Ectodermal cell (in vitro differentiated cells): Measurements from ENCODE around the gene WDFY2.

Experiments
- H3K27ac ChIP-seq: 2 replicates; pipeline ENCODE4 v1.7.0; 2013; ENCODE audit warnings: mild to moderate bottlenecking, low read depth, low read length; ENCODE audit not compliant: insufficient read depth, poor library complexity, severe bottlenecking
- H3K27me3 ChIP-seq: 2 replicates; pipeline ENCODE4 v1.7.0; 2013; ENCODE audit warnings: mild to moderate bottlenecking, low read length; ENCODE audit not compliant: insufficient read depth, control insufficient read depth, poor library complexity, severe bottlenecking
- H3K36me3 ChIP-seq: one replicate; pipeline ENCODE4 v1.7.0; 2013; ENCODE audit warnings: low read length; ENCODE audit not compliant: control insufficient read depth, insufficient read depth
- H3K4me1 ChIP-seq: one replicate; pipeline ENCODE4 v1.7.0; 2013; ENCODE audit warnings: low read length; ENCODE audit not compliant: control insufficient read depth, insufficient read depth
- H3K4me3 ChIP-seq: 2 replicates; pipeline ENCODE4 v1.7.0; 2013; ENCODE audit warnings: low read depth, low read length, control low read depth; ENCODE audit not compliant: insufficient read depth
- H3K9me3 ChIP-seq: 2 replicates; pipeline ENCODE4 v1.7.0; 2013; ENCODE audit warnings: mild to moderate bottlenecking, low read length, moderate library complexity; ENCODE audit not compliant: control insufficient read depth
- WGBS, 2 experiments: methylation state at CpG; one replicate each; pipeline ENCODE4 v1.1.7; 2013; ENCODE audit warnings: missing lambda C conversion rate in 2 of 2; 5-methylcytosine and 5-hydroxymethylcytosine counted together

The WDFY2 gene

GRCh38 chr13:51549593-51549992, 34.7 kb upstream of the WDFY2 start:
- Histone ChIP-seq H3K4me1 (no peaks in the 10 kb centered on the region), H3K36me3 (no peaks in the 10 kb centered on the region), H3K27me3 (no peaks in the 10 kb centered on the region), H3K4me3 (no peak overlapping the region), H3K9me3 (no peaks in the 10 kb centered on the region), H3K27ac (no peak overlapping the region)
- WGBS, 2 experiments = 91 to 93% methylated on average over 2 of the region's 2 CpGs

- 83 to 86% methylated on average over 1 of the region's 1 CpG for WGBS, 2 experiments
- H3K27ac ChIP-seq = no peak overlapping the region
- no peaks in the 10 kb centered on the region for H3K4me1 ChIP-seq
- H3K36me3 ChIP-seq = no peaks in the 10 kb centered on the region
- H3K4me3 ChIP-seq = no peak overlapping the region
- H3K9me3 ChIP-seq = no peaks in the 10 kb centered on the region
- H3K27me3 ChIP-seq = no peaks in the 10 kb centered on the region
Measured at GRCh38 chr13:51550151-51550550, 34.1 kb upstream of the WDFY2 start.

GRCh38 chr13:51551416-51551815, 32.8 kb upstream of the WDFY2 start:
- WGBS, 2 experiments = 91 to 98% methylated on average over 1 of the region's 2 CpGs
- Histone ChIP-seq H3K4me1 (no peaks in the 10 kb centered on the region), H3K9me3 (no peaks in the 10 kb centered on the region), H3K27ac (no peak overlapping the region), H3K4me3 (no peak overlapping the region), H3K36me3 (no peaks in the 10 kb centered on the region), H3K27me3 (no peaks in the 10 kb centered on the region)

- WGBS, 2 experiments = 94 to 96% methylated on average over 2 of the region's 2 CpGs
- no peaks in the 10 kb centered on the region for H3K27me3 ChIP-seq
- no peaks in the 10 kb centered on the region for H3K4me1 ChIP-seq
- no peak overlapping the region for H3K4me3 ChIP-seq
- H3K27ac ChIP-seq = no peak overlapping the region
- H3K36me3 ChIP-seq = no peaks in the 10 kb centered on the region
- no peaks in the 10 kb centered on the region for H3K9me3 ChIP-seq
Measured at GRCh38 chr13:51552027-51552426, 32.2 kb upstream of the WDFY2 start.

GRCh38 chr13:51553531-51553930, 30.7 kb upstream of the WDFY2 start:
- Histone ChIP-seq H3K9me3 (no peaks in the 10 kb centered on the region), H3K27ac (no peak overlapping the region), H3K4me1 (no peaks in the 10 kb centered on the region), H3K4me3 (no peak overlapping the region), H3K27me3 (no peaks in the 10 kb centered on the region), H3K36me3 (no peaks in the 10 kb centered on the region)
- WGBS, 2 experiments = 92 to 94% methylated on average over 2 of the region's 2 CpGs

GRCh38 chr13:51556740-51557139, 27.5 kb upstream of the WDFY2 start:
- H3K4me1 ChIP-seq = no peaks in the 10 kb centered on the region
- H3K9me3 ChIP-seq = no peaks in the 10 kb centered on the region
- H3K27ac ChIP-seq = no peak overlapping the region
- no peak overlapping the region for H3K4me3 ChIP-seq
- H3K27me3 ChIP-seq = no peaks in the 10 kb centered on the region
- H3K36me3 ChIP-seq = no peaks in the 10 kb centered on the region
- whole genome bisulfite sequencing, 2 experiments = 90 to 91% methylated on average over 7 of the region's 7 CpGs

- Histone ChIP-seq H3K36me3 (no peaks in the 10 kb centered on the region), H3K4me3 (no peak overlapping the region), H3K9me3 (no peaks in the 10 kb centered on the region), H3K4me1 (no peaks in the 10 kb centered on the region), H3K27me3 (no peaks in the 10 kb centered on the region), H3K27ac (no peak overlapping the region)
- 97% methylated on average over 3 of the region's 3 CpGs for WGBS, 2 experiments
Measured at GRCh38 chr13:51557438-51557837, 26.8 kb upstream of the WDFY2 start.

- Histone ChIP-seq H3K27me3 (no peaks in the 10 kb centered on the region), H3K4me3 (no peak overlapping the region), H3K4me1 (no peaks in the 10 kb centered on the region), H3K9me3 (no peaks in the 10 kb centered on the region), H3K27ac (no peak overlapping the region), H3K36me3 (no peaks in the 10 kb centered on the region)
- 85 to 89% methylated on average over 10 of the region's 10 CpGs for WGBS, 2 experiments
Measured at GRCh38 chr13:51557875-51558612, 26.2 kb upstream of the WDFY2 start.

GRCh38 chr13:51559946-51560735, 24.1 kb upstream of the WDFY2 start:
- H3K4me1 ChIP-seq = no peaks in the 10 kb centered on the region
- no peaks in the 10 kb centered on the region for H3K36me3 ChIP-seq
- no peaks in the 10 kb centered on the region for H3K27me3 ChIP-seq
- no peak overlapping the region for H3K4me3 ChIP-seq
- H3K9me3 ChIP-seq = no peaks in the 10 kb centered on the region
- no peak overlapping the region for H3K27ac ChIP-seq
- WGBS, 2 experiments = 93 to 94% methylated on average over 1 of the region's 1 CpG

- no peaks in the 10 kb centered on the region for H3K9me3 ChIP-seq
- H3K4me3 ChIP-seq = no peak overlapping the region
- no peaks in the 10 kb centered on the region for H3K27me3 ChIP-seq
- H3K4me1 ChIP-seq = no peaks in the 10 kb centered on the region
- no peak overlapping the region for H3K27ac ChIP-seq
- H3K36me3 ChIP-seq = no peaks in the 10 kb centered on the region
- WGBS, 2 experiments = 90 to 94% methylated on average over 9 of the region's 9 CpGs
Measured at GRCh38 chr13:51562011-51562671, 22.1 kb upstream of the WDFY2 start.
